NCI-H2107 (cell line): ENCODE data around the gene IFT25.
A peak's percentile ranks its signal among the peaks of the same experiment; 100 is the strongest.
"Not testable (repeated sequence)": the region's sequence is repeated elsewhere in the genome, so short reads cannot be mapped to it uniquely, and the experiment has no call there.

Experiments used
- DNase-seq: peaks from one replicate; lab custom pipeline; 2025; lab: John Stamatoyannopoulos, UW

The IFT25 gene

DNA sequence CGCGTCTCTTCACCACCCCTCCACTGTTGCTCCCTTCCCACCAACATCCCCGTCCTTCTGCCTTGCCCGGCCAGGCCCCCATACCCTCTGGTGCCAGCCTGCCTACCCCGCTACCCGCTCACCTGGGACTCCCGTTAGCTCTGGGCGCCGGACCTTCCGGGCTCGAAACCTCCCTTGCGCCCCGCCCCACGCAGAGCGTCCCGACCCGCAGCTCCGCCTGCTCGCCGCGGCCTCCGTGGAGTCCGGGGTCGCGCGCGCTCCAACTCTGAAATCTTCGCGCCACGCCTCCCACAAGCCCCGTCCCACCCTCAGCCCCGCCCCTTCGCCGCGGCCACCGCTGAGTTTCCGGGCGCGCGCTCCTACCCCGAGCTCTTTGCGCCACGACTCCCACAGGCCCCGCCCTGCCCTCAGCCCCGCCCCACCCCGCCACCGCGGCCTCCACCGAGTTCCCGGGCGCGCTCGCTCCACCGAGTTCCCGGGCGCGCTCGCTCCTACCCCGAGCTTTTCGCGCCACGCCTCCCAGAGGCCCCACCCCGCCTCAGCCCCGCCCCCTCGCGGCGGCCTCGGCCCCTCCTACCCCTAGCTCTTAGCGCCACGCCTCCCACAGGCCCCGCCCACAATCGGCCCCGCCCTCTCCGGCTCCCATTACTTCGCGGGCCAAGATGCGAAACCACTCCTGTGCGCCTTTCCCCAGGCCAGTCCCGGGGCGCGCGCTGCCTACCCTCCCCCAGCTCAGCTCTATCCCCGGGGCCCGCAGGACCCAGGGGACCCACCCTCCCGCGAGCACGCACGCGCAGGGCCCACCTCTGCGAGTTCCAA is at the start of gene IFT25:
TSS of gene IFT25 (minus strand) at position 267 of the 819 bp plus-strand sequence. CDS start 5,617 bp downstream, outside the sequence.
- DNase-seq = peak; percentile 98

- not testable (repeated sequence) for DNase-seq
Observed at GRCh38 chr1:53994516-53994915, 49.0 kb upstream of the IFT25 start.

DNA sequence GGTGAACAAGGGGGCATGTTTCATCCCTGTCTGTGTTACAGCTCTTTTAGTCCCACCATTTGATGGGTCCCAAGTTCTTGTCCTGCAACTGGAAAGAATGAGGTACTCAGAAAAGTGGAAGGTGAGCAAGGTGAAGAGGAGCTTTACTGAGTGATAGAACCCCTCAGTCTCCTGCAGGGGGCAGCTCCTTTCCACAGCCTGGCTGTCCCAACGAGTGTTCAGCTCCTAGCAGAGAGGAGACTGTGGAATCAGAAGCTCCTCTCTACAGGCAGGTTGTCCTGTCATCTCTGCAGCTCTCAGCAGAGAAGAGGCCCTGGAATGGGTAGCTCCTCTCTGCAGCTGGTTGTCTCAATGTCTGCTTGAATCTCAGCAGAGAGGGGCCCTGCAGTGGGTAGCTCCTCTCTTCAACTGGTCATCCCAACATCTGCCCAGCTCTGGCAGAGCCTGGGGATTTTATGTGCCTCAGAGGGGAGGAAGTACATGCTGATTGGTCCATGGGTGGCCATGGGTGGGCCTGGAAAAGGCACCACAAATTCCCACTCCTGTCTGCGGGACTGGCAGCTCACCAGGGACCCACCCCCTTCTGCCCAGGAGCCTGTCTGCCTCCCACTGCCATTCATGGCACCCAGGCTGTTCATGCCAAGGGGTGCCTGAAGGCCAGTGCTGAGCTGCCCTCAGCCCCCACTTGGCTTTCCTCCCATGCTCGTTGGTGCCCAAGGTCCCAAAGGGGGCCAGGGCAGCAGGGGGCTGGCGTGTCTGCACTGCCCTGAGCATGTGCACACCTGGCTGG is 46.8 kb upstream of the IFT25 start:
- no peak for DNase-seq

DNA sequence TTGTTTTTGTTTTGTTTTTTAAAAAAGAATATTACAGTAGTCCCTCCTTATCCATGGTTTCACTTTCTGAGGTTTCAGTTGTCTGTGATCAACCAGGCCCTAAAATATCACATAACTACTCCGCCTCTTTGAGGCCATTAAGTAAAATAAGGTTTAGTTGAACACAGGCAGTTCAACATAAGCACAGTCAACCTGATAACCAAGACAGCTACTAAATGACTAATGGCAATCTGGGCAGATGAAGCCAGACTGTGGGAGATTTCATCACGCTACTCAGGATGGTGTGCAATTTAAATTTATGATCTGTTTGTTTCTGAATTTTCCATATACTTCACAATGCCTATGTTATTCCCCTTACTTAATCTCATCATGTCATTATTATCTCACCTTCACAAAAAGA is 42.4 kb upstream of the IFT25 start:
- no peak for DNase-seq

- DNase-seq = no peak
Observed at GRCh38 chr1:53986458-53986857, 41.0 kb upstream of the IFT25 start.

GRCh38 chr1:53984726-53985125 is 39.2 kb upstream of the IFT25 start:
- DNase-seq = no peak

GRCh38 chr1:53982763-53983104 is 37.2 kb upstream of the IFT25 start:
- no peak for DNase-seq

DNA sequence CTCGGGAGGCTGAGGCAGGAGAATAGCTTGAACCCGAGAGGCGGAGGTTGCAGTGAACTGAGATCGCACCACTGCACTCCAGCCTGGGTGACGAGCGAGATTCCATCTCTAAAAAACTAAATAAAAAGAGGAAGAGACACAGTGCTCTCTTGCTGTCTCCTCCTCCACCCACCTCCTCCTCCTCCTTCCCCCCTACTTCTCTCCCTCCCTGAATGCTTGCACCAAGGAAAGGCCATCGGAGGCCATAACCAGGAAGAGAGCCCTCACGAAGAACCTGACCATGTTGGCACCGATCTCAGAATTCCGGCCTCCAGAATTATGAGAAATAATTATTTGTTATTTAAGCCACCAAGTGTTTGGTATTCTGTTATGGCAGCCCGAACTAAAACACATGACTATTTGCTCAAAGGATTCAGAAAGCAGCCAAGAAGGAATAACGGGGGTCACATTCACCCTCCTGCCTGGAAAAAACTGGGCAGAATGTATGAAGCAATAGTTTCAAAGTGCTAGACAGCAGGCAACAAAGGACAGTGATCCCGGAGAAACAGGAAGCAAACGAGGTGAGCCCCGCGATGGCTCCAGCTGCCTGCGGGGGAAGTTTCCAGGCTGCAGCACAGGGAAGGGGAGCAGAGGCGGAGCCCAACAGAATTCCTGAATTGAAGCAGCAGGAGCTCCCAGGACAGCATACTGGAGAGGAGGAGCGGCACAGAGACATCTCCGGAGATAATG is 36.7 kb upstream of the IFT25 start:
- no peak for DNase-seq

- no peak for DNase-seq
Observed at GRCh38 chr1:53981220-53981619, 35.7 kb upstream of the IFT25 start.

DNA sequence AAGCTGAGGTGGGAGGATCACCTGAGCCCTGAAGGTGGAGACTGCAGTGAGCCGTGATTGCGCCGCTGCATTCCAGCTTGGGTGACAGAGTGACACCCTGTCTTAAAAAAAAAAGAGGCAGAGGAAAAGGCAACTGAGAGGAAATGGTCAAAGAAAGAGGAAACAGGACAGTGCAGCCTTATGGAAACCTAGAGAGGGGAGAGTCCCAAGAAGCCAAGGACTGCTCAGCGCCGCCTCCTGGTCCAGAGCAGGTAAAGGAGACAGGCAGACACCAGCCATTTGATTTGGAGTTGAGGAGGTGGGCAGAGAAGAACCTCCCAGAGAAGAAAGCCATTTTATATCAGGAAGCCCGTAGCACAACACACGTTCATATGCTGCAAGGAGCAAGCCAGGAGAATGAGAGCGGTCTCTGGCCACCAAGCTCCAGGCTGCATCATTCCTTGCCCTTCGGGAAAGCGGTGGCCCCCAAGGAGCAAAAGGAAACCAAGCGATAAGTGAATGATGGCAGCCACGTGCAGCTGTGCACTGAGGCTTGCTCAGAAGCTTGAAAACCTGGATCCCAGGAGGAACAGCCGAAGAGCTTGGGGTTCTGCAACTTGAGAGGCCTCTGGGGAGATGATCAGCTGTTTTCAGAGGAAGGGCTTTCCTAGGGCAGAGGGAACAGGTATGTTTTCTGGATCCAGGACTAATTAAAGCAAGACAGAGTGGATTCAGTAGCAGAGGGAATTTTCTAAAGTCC is 34.4 kb upstream of the IFT25 start:
- DNase-seq = peak; percentile 25

DNA sequence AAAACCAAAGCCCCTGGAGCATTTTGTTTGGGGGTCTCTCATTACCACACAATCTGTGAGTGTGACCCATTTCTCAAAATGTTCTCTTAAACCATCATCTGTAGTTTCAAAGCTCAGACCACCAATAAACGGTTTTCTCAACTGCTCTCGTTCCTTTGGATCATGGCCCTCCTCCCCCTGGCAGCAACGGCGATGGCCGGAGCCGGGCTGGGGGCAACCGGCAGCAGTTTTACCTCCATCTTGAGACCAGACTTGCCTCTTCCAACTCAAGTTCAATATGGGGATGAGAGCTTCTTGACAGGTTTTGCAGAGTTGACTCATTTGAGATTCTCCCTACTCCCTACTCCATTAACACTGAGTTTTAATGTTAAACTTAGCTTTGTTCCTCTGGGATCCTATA is 30.4 kb upstream of the IFT25 start:
- DNase-seq = no peak

GRCh38 chr1:53971718-53972117 is 26.2 kb upstream of the IFT25 start:
- no peak for DNase-seq

DNA sequence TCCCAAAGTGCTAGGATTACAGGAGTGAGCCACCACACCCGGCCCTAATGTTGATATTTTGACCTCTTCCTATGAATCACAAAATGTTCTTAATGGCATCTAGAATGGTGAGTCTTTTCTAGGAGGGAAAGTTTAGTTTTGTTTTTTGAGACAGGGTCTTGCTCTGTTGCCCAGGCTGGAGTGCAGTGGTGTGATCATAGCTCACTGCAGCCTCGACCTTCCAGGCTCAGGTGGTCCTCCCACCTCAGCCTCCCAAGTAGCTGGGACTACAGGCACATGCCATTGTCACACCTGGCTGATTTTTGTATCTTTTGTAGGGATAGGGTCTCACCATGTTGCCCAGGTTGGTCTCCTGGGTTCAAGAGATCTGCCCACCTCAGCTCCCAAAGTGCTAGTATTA is 23.8 kb upstream of the IFT25 start:
- not testable (repeated sequence) for DNase-seq

GRCh38 chr1:53968125-53968513 is 22.6 kb upstream of the IFT25 start:
- no peak for DNase-seq

- no peak for DNase-seq
Observed at GRCh38 chr1:53967409-53968124, 22.1 kb upstream of the IFT25 start.

DNA sequence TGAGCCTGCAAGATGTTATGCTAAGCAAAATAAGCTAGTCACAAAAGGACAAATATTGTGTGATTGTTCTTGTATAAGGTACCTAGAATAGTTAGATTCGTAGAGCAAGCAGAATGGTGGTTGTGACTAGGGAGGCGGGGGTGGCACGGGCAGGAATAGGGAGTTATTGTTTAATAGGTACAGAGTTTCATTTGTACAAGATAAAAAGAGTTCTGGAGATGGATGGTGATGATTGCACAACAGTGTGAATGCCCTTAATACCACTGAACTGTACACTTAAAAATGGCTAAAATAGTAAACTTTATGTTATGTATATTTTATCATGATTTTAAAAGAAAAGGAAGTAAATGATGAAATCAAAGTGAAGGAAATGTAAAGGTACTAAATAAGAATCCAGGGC is 21.3 kb upstream of the IFT25 start:
- DNase-seq = no peak

DNA sequence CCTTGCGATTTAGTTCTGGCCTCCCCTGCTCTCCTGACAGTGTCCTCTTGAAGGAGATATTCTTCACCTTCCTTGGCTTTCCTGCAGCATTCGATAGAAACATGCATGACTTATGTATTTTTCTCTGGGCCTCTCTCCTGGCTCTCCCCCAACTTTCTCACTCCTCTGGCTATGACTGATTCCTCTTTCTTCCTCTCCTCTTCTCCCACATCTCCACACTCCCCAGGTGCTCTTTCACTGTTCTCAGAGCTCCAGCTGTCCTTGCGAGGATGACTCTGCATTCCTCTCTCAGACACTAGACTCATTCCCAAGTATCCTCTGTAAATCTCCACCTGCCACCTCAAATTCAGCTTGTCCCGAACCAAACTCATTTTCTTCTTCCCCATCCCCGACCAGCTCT is 18.6 kb upstream of the IFT25 start:
- no peak for DNase-seq

- no peak for DNase-seq
Observed at GRCh38 chr1:53963460-53963859, 18.0 kb upstream of the IFT25 start.

- no peak for DNase-seq
Observed at GRCh38 chr1:53962395-53962794, 16.9 kb upstream of the IFT25 start.

DNA sequence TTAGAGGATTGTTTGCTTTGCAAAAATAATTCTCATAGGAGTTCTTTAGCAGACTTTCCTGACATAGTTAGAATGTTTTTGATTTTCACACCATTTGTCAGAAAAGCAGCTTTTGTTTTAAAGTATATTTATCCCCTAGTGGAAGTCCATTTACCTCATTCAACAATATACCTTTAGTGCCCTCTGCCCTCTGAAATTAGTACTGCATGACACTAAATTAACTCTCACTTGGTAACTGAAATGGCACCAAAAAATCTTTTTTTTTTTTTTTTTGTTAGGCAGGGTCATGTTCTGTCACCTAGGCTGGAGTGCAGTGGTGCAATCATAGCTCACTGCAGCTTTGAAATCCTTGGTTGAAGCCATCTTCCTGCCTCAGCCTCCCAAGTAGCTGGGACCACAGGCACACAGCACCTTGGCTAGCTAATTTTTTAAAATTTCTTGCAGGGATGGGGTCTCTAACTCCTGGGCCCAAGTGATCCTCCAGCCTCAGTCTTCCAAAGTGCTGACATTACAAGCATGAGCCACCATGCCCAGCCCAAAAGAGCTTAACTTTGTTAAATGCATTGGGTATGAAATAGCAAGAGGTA is 14.3 kb upstream of the IFT25 start:
- DNase-seq = no peak
